H1 (cell line): ENCODE measurements around the gene LECT2. TPM values are rescaled to one million over a fixed set of nuclear protein-coding genes. Genes with fewer than 3 reads are reported as not detected.

Experiments used
- CTCF ChIA-PET: fragments of 300-600 bp; sonication (Branson Sonifier 250); formaldehyde crosslinking; loops from one replicate; lab custom pipeline; 2021; ENCODE audit not compliant: partially characterized antibody; lab: Charles Lee
- POLR2A ChIA-PET: fragments of 300-600 bp; sonication (Branson Sonifier 250); formaldehyde crosslinking; loops from one replicate; lab custom pipeline; 2021; ENCODE audit warnings: inconsistent platforms; ENCODE audit not compliant: partially characterized antibody; lab: Charles Lee
- DNase-seq, 2 experiments: peaks; one replicate each; pipeline versions ENCODE4 v3.0.0 to v3.0.0-alpha.2; 2010 to 2022; ENCODE audit warnings: low spot score in 2 of 2, low read depth in 1 of 2, mixed read lengths in 1 of 2
- FAIRE-seq: peaks from 2 replicates; lab custom pipeline; 2011; peaks lifted over from hg19 to GRCh38; lab: Jason Lieb, UNC
- H2AFZ ChIP-seq: 2 replicates; pipeline ENCODE4 v1.8.1; 2012; ENCODE audit warnings: low read length, inconsistent platforms
- H2AK5ac ChIP-seq: 2 replicates; pipeline ENCODE4 v1.6.1; 2013; ENCODE audit warnings: low read depth, low read length
- H2BK120ac ChIP-seq: replicated peaks from 2 replicates; pipeline ENCODE3; 2013; ENCODE audit warnings: low read depth, low read length, inconsistent platforms
- H2BK12ac ChIP-seq: 2 replicates; pipeline ENCODE4 v1.6.1; 2013; ENCODE audit warnings: low read depth, low read length
- H2BK15ac ChIP-seq: 2 replicates; pipeline ENCODE4 v1.6.1; 2013; ENCODE audit warnings: low read length
- H2BK20ac ChIP-seq: 2 replicates; pipeline ENCODE4 v1.6.1; 2013; ENCODE audit warnings: low read length
- H2BK5ac ChIP-seq: 2 replicates; pipeline ENCODE4 v1.6.1; 2013; ENCODE audit warnings: low read depth, low read length
- H3K14ac ChIP-seq: 2 replicates; pipeline ENCODE4 v1.6.1; 2013; ENCODE audit warnings: inconsistent platforms; ENCODE audit not compliant: insufficient read length
- H3K18ac ChIP-seq: 2 replicates; pipeline ENCODE4 v1.6.1; 2013; ENCODE audit warnings: low read length; ENCODE audit errors: extremely low read depth
- H3K23ac ChIP-seq: 2 replicates; pipeline ENCODE4 v1.6.1; 2013; ENCODE audit warnings: inconsistent platforms; ENCODE audit not compliant: insufficient read length
- H3K23me2 ChIP-seq: 2 replicates; pipeline ENCODE4 v1.6.1; 2013; ENCODE audit warnings: low read depth, low read length
- H3K27ac ChIP-seq: 2 replicates; pipeline ENCODE4 v1.6.1; 2011; ENCODE audit warnings: low read depth, low read length, inconsistent platforms
- H3K27me3 ChIP-seq, 4 experiments: replicated peaks in 1 of 4; 1 replicate in 1 of 4; 2 replicates in 3 of 4; pipeline versions ENCODE4 v1.6.1 to v1.8.1; 2011 to 2013; ENCODE audit warnings: low read length in 3 of 4, mild to moderate bottlenecking in 3 of 4, inconsistent platforms in 2 of 4, mixed read lengths in 2 of 4, moderate library complexity in 1 of 4; ENCODE audit not compliant: control insufficient read depth in 3 of 4, insufficient read depth in 3 of 4; ENCODE audit errors: extremely low read depth in 1 of 4
- H3K36me3 ChIP-seq, 4 experiments: 2 replicates each; pipeline versions ENCODE4 v1.6.1 to v1.8.1; 2011 to 2013; ENCODE audit warnings: mild to moderate bottlenecking in 4 of 4, low read length in 3 of 4, moderate library complexity in 2 of 4, control low read depth in 1 of 4, inconsistent platforms in 1 of 4; ENCODE audit not compliant: insufficient read depth in 4 of 4, control insufficient read depth in 2 of 4
- H3K4ac ChIP-seq: replicated peaks from 2 replicates; pipeline ENCODE3; 2013; ENCODE audit warnings: low read length, low read depth, mixed read lengths, inconsistent platforms; ENCODE audit not compliant: insufficient read length
- H3K4me1 ChIP-seq, 4 experiments: replicated peaks in 1 of 4; 1 replicate in 1 of 4; 2 replicates in 3 of 4; pipeline versions ENCODE4 v1.6.1 to v1.8.1; 2011 to 2013; ENCODE audit warnings: low read length in 3 of 4, inconsistent platforms in 2 of 4, mixed read lengths in 1 of 4; ENCODE audit not compliant: insufficient read depth in 4 of 4, control insufficient read depth in 3 of 4
- H3K4me2 ChIP-seq, 2 experiments: 2 replicates each; pipeline versions ENCODE4 v1.6.1 to v1.8.1; 2011 to 2013; ENCODE audit warnings: low read depth in 2 of 2, low read length in 2 of 2, control low read depth in 1 of 2, inconsistent platforms in 1 of 2, mild to moderate bottlenecking in 1 of 2; ENCODE audit not compliant: insufficient read depth in 1 of 2
- H3K4me3 ChIP-seq, 4 experiments: fragments of 200-600, 300-600 bp in 1 of 4; sonication (generic), shearing (Covaris generic), sonication (Bioruptor Twin) in 1 of 4; 2 replicates each; pipeline versions ENCODE4 v1.5.1 to v1.8.1; 2011 to 2016; ENCODE audit warnings: low read length in 4 of 4, low read depth in 3 of 4, control low read depth in 2 of 4, inconsistent platforms in 2 of 4, mild to moderate bottlenecking in 2 of 4, mixed read lengths in 1 of 4, moderate library complexity in 1 of 4; ENCODE audit not compliant: insufficient read depth in 2 of 4; ENCODE audit errors: extremely low read depth in 1 of 4
- H3K56ac ChIP-seq: replicated peaks from 2 replicates; pipeline ENCODE3; 2013; ENCODE audit warnings: low read depth, mild to moderate bottlenecking, mixed read lengths, low read length, inconsistent platforms; ENCODE audit not compliant: insufficient read length
- H3K79me1 ChIP-seq: 2 replicates; pipeline ENCODE4 v1.6.1; 2013; ENCODE audit warnings: low read depth, low read length, control low read depth
- H3K79me2 ChIP-seq, 2 experiments: 2 replicates each; pipeline versions ENCODE4 v1.6.1 to v1.8.1; 2012 to 2013; ENCODE audit warnings: low read length in 2 of 2, mild to moderate bottlenecking in 2 of 2, inconsistent platforms in 1 of 2; ENCODE audit not compliant: insufficient read depth in 2 of 2, control insufficient read depth in 1 of 2
- H3K9ac ChIP-seq, 4 experiments: replicated peaks in 1 of 4; 1 replicate in 1 of 4; 2 replicates in 3 of 4; pipeline versions ENCODE4 v1.6.1 to v1.8.1; 2011 to 2013; ENCODE audit warnings: low read depth in 3 of 4, low read length in 3 of 4, control low read depth in 2 of 4, mild to moderate bottlenecking in 2 of 4, moderate library complexity in 2 of 4, inconsistent platforms in 1 of 4; ENCODE audit errors: extremely low read depth in 1 of 4
- H3K9me3 ChIP-seq, 2 experiments: 2 replicates each; pipeline versions ENCODE4 v1.6.1 to v1.8.1; 2012 to 2013; ENCODE audit warnings: mild to moderate bottlenecking in 2 of 2, moderate library complexity in 2 of 2, control low read depth in 1 of 2, inconsistent platforms in 1 of 2, low read depth in 1 of 2, low read length in 1 of 2, mixed read lengths in 1 of 2; ENCODE audit not compliant: insufficient read depth in 2 of 2
- H4K20me1 ChIP-seq, 2 experiments: replicated peaks in 1 of 2; 2 replicates each; pipeline versions ENCODE3 to v1.8.1; 2011 to 2013; ENCODE audit warnings: inconsistent platforms in 2 of 2, low read length in 2 of 2, mild to moderate bottlenecking in 1 of 2; ENCODE audit not compliant: insufficient read depth in 2 of 2, control insufficient read depth in 1 of 2
- H4K5ac ChIP-seq: 2 replicates; pipeline ENCODE4 v1.6.1; 2013; ENCODE audit warnings: low read length, low read depth, mixed read lengths, inconsistent platforms; ENCODE audit not compliant: insufficient read length
- H4K8ac ChIP-seq: 2 replicates; pipeline ENCODE4 v1.8.0; 2013; ENCODE audit warnings: mild to moderate bottlenecking, moderate library complexity, low read length, inconsistent platforms; ENCODE audit not compliant: insufficient read depth; ENCODE audit errors: extremely low read depth
- H4K91ac ChIP-seq: replicated peaks from 2 replicates; pipeline ENCODE3; 2013; ENCODE audit warnings: low read length, mixed read lengths, inconsistent platforms; ENCODE audit not compliant: insufficient read length
- WGBS, 2 experiments: shearing (Covaris generic) in 1 of 2; methylation state at CpG; one replicate each; pipeline versions ENCODE4 v1.1.6 to v1.1.7; 2013 to 2015; ENCODE audit warnings: low lambda C conversion rate in 2 of 2, mixed read lengths in 2 of 2, inconsistent platforms in 1 of 2, low coverage in 1 of 2, missing lambda C conversion rate in 1 of 2; ENCODE audit not compliant: insufficient replicate concordance in 2 of 2, insufficient coverage in 1 of 2, insufficient read length in 1 of 2; ENCODE audit errors: extremely low coverage in 1 of 2, missing lambda C conversion rate in 1 of 2; 5-methylcytosine and 5-hydroxymethylcytosine counted together
- polyA plus RNA-seq, 7 experiments: library from polyadenylated mRNA; depleted of rRNA in 3 of 7; stranded (reverse) in 5 of 7; unstranded in 2 of 7; fragments of >200 nt in 5 of 7; fragments of 200-250 nt in 2 of 7; gene quantifications; 1 replicate in 5 of 7; 2 replicates in 1 of 7; 4 replicates in 1 of 7; pipeline versions ENCODE4 v1.2.1 to v1.2.3, GENCODE V29; 2011 to 2013; ENCODE audit warnings: missing spikeins in 2 of 7, mixed read lengths in 2 of 7
- total RNA-seq: library from RNA; stranded (reverse); fragmentation: NEBNext Ultra II Directional; extraction: Animal tissue kit (Norgen Biotek cat#: 25700); gene quantifications from 2 replicates; pipeline ENCODE4 v1.2.1, GENCODE V29; 2021

LECT2 gene
- total and polyA plus RNA-seq, 2 of the 8 experiments (the other 6 are each of a cell fraction or from before 2014, with no cell fraction given): not detected

GRCh38 chr5:135973323-135974020, 18.7 kb upstream of the LECT2 start:
- no peak overlapping the region for H2AK5ac ChIP-seq
- H2BK5ac ChIP-seq: no peak overlapping the region
- H3K36me3 ChIP-seq: no peaks in the 10 kb centered on the region
- H3K27me3 ChIP-seq: peaks cover 0 to 3% (median 0%) of the 10 kb centered on the region in 4 experiments; a peak in 2 of 7 replicates
- H4K5ac ChIP-seq: no peak overlapping the region
- no peak overlapping the region for H3K9ac ChIP-seq
- no peak overlapping the region for H2BK15ac ChIP-seq
- ChIA-PET POLR2A (no interaction called here), CTCF (interaction anchor here (0.7 to 1.7 kb wide), 4 partner anchors 16 to 85 kb away, joined by 3 read pairs; no protein-coding TSS in a partner anchor)
- no peaks in the 10 kb centered on the region for H4K20me1 ChIP-seq
- no peak overlapping the region for H4K91ac ChIP-seq
- H3K56ac ChIP-seq: no peak overlapping the region
- no peak overlapping the region for H3K23ac ChIP-seq
- no peak overlapping the region for H4K8ac ChIP-seq
- H2BK20ac ChIP-seq: no peak overlapping the region
- no peak overlapping the region for H2BK12ac ChIP-seq
- H3K27ac ChIP-seq: no peak overlapping the region
- H3K4me1 ChIP-seq: peaks cover 0 to 6% (median 0%) of the 10 kb centered on the region in 4 experiments; a peak in 2 of 7 replicates
- no peak overlapping the region for H3K14ac ChIP-seq
- no peaks in the 10 kb centered on the region for H3K9me3 ChIP-seq
- H2AFZ ChIP-seq: no peak overlapping the region
- no peak overlapping the region for H3K4me2 ChIP-seq
- H3K4ac ChIP-seq: no peak overlapping the region
- no peak overlapping the region for H3K4me3 ChIP-seq
- no peak overlapping the region for H3K18ac ChIP-seq
- H3K79me2 ChIP-seq: no peaks in the 10 kb centered on the region
- no peaks in the 10 kb centered on the region for H3K23me2 ChIP-seq
- no peak overlapping the region for H2BK120ac ChIP-seq
- no peaks in the 10 kb centered on the region for H3K79me1 ChIP-seq
- 90% methylated on average over 2 of the region's 2 CpGs; no CpG with 5 or more reads in 1 of the 2 experiments for WGBS, 2 experiments
- no peak for FAIRE-seq
- DNase-seq: no peak
